Mesendoderm (in vitro differentiated cells): ENCODE results near the gene OR1J1.
A peak's percentile ranks its signal among the peaks of the same experiment; 100 is the strongest.

ENCODE experiments used
- DNase-seq: peaks from one replicate; pipeline ENCODE4 v3.0.0; 2013
- H2AK5ac ChIP-seq: 2 replicates; pipeline ENCODE4 v1.6.1; 2013; ENCODE audit warnings: low read length, inconsistent platforms
- H2BK120ac ChIP-seq: 2 replicates; pipeline ENCODE4 v1.6.1; 2013; ENCODE audit warnings: low read depth, mild to moderate bottlenecking, low read length, moderate library complexity, mixed read lengths
- H2BK15ac ChIP-seq: replicated peaks from 2 replicates; pipeline ENCODE4 v1.6.1; 2013; ENCODE audit warnings: low read depth, mild to moderate bottlenecking, moderate library complexity
- H2BK5ac ChIP-seq: 2 replicates; pipeline ENCODE4 v1.6.1; 2013; ENCODE audit warnings: low read length, inconsistent platforms
- H3K18ac ChIP-seq: 2 replicates; pipeline ENCODE4 v1.6.1; 2013; ENCODE audit warnings: mild to moderate bottlenecking, low read length, mixed read lengths
- H3K23ac ChIP-seq: one replicate; pipeline ENCODE4 v1.6.1; 2013; ENCODE audit warnings: low read length
- H3K27ac ChIP-seq: 2 replicates; pipeline ENCODE4 v1.5.1; 2013; ENCODE audit warnings: low read depth, mild to moderate bottlenecking, inconsistent platforms, low read length, moderate library complexity
- H3K27me3 ChIP-seq: 2 replicates; pipeline ENCODE4 v1.6.1; 2013; ENCODE audit warnings: low read length, control low read depth, mild to moderate bottlenecking, inconsistent platforms; ENCODE audit not compliant: insufficient read depth, poor library complexity
- H3K36me3 ChIP-seq: 2 replicates; pipeline ENCODE4 v1.6.1; 2013; ENCODE audit warnings: low read length, inconsistent platforms; ENCODE audit not compliant: control insufficient read depth, insufficient read depth
- H3K4ac ChIP-seq: one replicate; pipeline ENCODE4 v1.6.1; 2013; ENCODE audit warnings: low read depth, mild to moderate bottlenecking, low read length, moderate library complexity
- H3K4me1 ChIP-seq: 2 replicates; pipeline ENCODE4 v1.6.1; 2013; ENCODE audit warnings: low read depth, low read length, inconsistent platforms; ENCODE audit not compliant: control insufficient read depth
- H3K4me2 ChIP-seq: 2 replicates; pipeline ENCODE4 v1.6.1; 2013; ENCODE audit warnings: low read length
- H3K4me3 ChIP-seq: 2 replicates; pipeline ENCODE4 v1.5.1; 2013; ENCODE audit warnings: mild to moderate bottlenecking, low read length
- H3K56ac ChIP-seq: one replicate; pipeline ENCODE4 v1.6.1; 2013; ENCODE audit warnings: low read length
- H3K79me1 ChIP-seq: 2 replicates; pipeline ENCODE4 v1.6.1; 2013; ENCODE audit warnings: low read length, inconsistent platforms
- H3K79me2 ChIP-seq: 2 replicates; pipeline ENCODE4 v1.6.1; 2013; ENCODE audit warnings: mild to moderate bottlenecking, low read length; ENCODE audit not compliant: control insufficient read depth, insufficient read depth
- H3K9ac ChIP-seq: 2 replicates; pipeline ENCODE4 v1.6.1; 2013; ENCODE audit warnings: low read length, inconsistent platforms
- H4K5ac ChIP-seq: one replicate; pipeline ENCODE4 v1.6.1; 2013; ENCODE audit warnings: low read length
- H4K8ac ChIP-seq: one replicate; pipeline ENCODE4 v1.6.1; 2013; ENCODE audit warnings: low read depth, mild to moderate bottlenecking, control low read depth, low read length, moderate library complexity
- WGBS: extraction: QIAGEN DNeasy Blood & Tissue Kit; methylation state at CpG from one replicate; pipeline ENCODE4 v1.1.7; 2013; ENCODE audit warnings: low lambda C conversion rate, missing lambda C conversion rate; ENCODE audit not compliant: insufficient coverage; ENCODE audit errors: extremely low coverage; 5-methylcytosine and 5-hydroxymethylcytosine counted together

OR1J1 gene

DNA sequence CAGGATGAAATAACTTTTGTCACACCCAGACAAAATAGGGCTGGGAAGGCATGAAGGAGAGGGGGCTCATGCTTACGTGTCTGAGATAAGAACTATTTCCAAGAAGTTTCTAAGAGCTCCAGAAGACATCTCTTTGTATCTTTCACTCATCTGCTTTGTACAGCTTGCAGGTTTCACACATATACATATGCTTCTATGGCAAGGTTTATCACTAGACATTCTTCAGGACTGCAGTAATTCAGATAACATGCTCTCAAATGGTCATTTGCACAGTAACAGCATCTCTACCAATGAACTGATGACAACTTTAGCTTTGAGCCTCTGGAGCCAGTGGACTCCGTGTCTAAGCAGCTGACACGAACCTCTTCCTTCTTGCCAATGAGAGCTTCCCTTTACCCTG is 3.2 kb downstream of the OR1J1 start:
- Histone ChIP-seq H3K4me3 (no peak overlapping the region), H2BK15ac (no peak overlapping the region), H2AK5ac (no peak overlapping the region), H3K56ac (no peak overlapping the region), H2BK120ac (no peak overlapping the region), H3K18ac (no peak overlapping the region), H3K36me3 (no peaks in the 10 kb centered on the region), H4K8ac (no peak overlapping the region), H3K9ac (no peak overlapping the region), H3K79me2 (no peaks in the 10 kb centered on the region), H3K4ac (no peak overlapping the region), H3K79me1 (no peaks in the 10 kb centered on the region), H3K27ac (no peak overlapping the region), H3K4me2 (no peak overlapping the region), H3K23ac (no peak overlapping the region), H3K27me3 (no peaks in the 10 kb centered on the region), H3K4me1 (no peaks in the 10 kb centered on the region), H2BK5ac (no peak overlapping the region), H4K5ac (no peak overlapping the region)
- DNase-seq, result no peak
- WGBS, result no CpG with 5 or more reads among the region's 3 CpGs

- Histone ChIP-seq H3K79me2 (no peaks in the 10 kb centered on the region), H3K23ac (no peak overlapping the region), H4K5ac (no peak overlapping the region), H3K4me3 (no peak overlapping the region), H3K79me1 (no peaks in the 10 kb centered on the region), H3K36me3 (no peaks in the 10 kb centered on the region), H3K18ac (no peak overlapping the region), H2BK15ac (no peak overlapping the region), H3K27me3 (no peaks in the 10 kb centered on the region), H4K8ac (no peak overlapping the region), H3K56ac (no peak overlapping the region), H3K4me1 (no peaks in the 10 kb centered on the region), H2BK5ac (no peak overlapping the region), H3K27ac (no peak overlapping the region), H2BK120ac (no peak overlapping the region), H3K4me2 (no peak overlapping the region), H3K4ac (no peak overlapping the region), H2AK5ac (no peak overlapping the region), H3K9ac (no peak overlapping the region)
- DNase-seq, result no peak
- no CpG with 5 or more reads among the region's 4 CpGs for WGBS
Measured at GRCh38 chr9:122468735-122469134, 9.0 kb downstream of the OR1J1 start.

- Histone ChIP-seq H3K23ac (no peak overlapping the region), H3K4me2 (no peak overlapping the region), H4K8ac (no peak overlapping the region), H4K5ac (no peak overlapping the region), H2BK15ac (no peak overlapping the region), H3K18ac (no peak overlapping the region), H3K4ac (no peak overlapping the region), H3K79me1 (no peaks in the 10 kb centered on the region), H3K36me3 (no peaks in the 10 kb centered on the region), H3K27me3 (no peaks in the 10 kb centered on the region), H2BK5ac (no peak overlapping the region), H3K56ac (no peak overlapping the region), H2AK5ac (no peak overlapping the region), H3K9ac (no peak overlapping the region), H3K27ac (no peak overlapping the region), H3K4me3 (no peak overlapping the region), H3K4me1 (no peaks in the 10 kb centered on the region), H3K79me2 (no peaks in the 10 kb centered on the region), H2BK120ac (no peak overlapping the region)
- WGBS, result no CpG with 5 or more reads among the region's 3 CpGs
- no peak for DNase-seq
Measured at GRCh38 chr9:122466456-122466855, 11.3 kb downstream of the OR1J1 start.

GRCh38 chr9:122464633-122465567 is 12.8 kb downstream of the OR1J1 start:
- DNase-seq, result peak; percentile 66
- Histone ChIP-seq H3K18ac (no peak overlapping the region), H4K5ac (no peak overlapping the region), H3K9ac (no peak overlapping the region), H3K4me2 (no peak overlapping the region), H3K23ac (no peak overlapping the region), H4K8ac (no peak overlapping the region), H2BK15ac (no peak overlapping the region), H2AK5ac (no peak overlapping the region), H2BK5ac (no peak overlapping the region), H3K56ac (no peak overlapping the region), H3K36me3 (no peaks in the 10 kb centered on the region), H3K4me3 (no peak overlapping the region), H3K79me2 (no peaks in the 10 kb centered on the region), H3K27ac (no peak overlapping the region), H3K27me3 (no peaks in the 10 kb centered on the region), H3K4ac (no peak overlapping the region), H3K79me1 (no peaks in the 10 kb centered on the region), H2BK120ac (no peak overlapping the region), H3K4me1 (no peaks in the 10 kb centered on the region)
- WGBS, result no CpG with 5 or more reads among the region's 10 CpGs

- Histone ChIP-seq H3K4me3 (no peak overlapping the region), H3K18ac (no peak overlapping the region), H3K4ac (no peak overlapping the region), H4K5ac (no peak overlapping the region), H4K8ac (no peak overlapping the region), H3K4me1 (no peaks in the 10 kb centered on the region), H3K23ac (no peak overlapping the region), H3K56ac (no peak overlapping the region), H3K79me2 (no peaks in the 10 kb centered on the region), H3K36me3 (no peaks in the 10 kb centered on the region), H3K27me3 (no peaks in the 10 kb centered on the region), H3K79me1 (no peaks in the 10 kb centered on the region), H2BK120ac (no peak overlapping the region), H3K4me2 (no peak overlapping the region), H2BK5ac (no peak overlapping the region), H2BK15ac (no peak overlapping the region), H3K9ac (no peak overlapping the region), H2AK5ac (no peak overlapping the region), H3K27ac (no peak overlapping the region)
- WGBS, result no CpG with 5 or more reads among the region's 10 CpGs
- DNase-seq, result peak; percentile 55
Measured at GRCh38 chr9:122463828-122464632, 13.7 kb downstream of the OR1J1 start.
